Chondrocyte (in vitro differentiated cells): Measurements from ENCODE around the gene DDX53. TPM values are rescaled to one million over a fixed set of nuclear protein-coding genes. Genes with fewer than 3 reads are reported as not detected.

ENCODE experiments used
- DNase-seq: peaks from one replicate; pipeline ENCODE4 v3.0.0; 2021; ENCODE audit warnings: mixed read lengths, low spot score
- H3K27ac Mint-ChIP-seq: one replicate; pipeline ENCODE4 v1.8.0; 2021; ENCODE audit warnings: mild to moderate bottlenecking, moderate library complexity, mixed read lengths; ENCODE audit not compliant: unreplicated experiment
- H3K27me3 Mint-ChIP-seq: 2 replicates; pipeline ENCODE4 v1.8.0; 2021; ENCODE audit warnings: low read depth, mixed read lengths
- H3K36me3 Mint-ChIP-seq: 2 replicates; pipeline ENCODE4 v1.8.0; 2021; ENCODE audit warnings: low read depth, mixed read lengths
- H3K4me1 Mint-ChIP-seq: 2 replicates; pipeline ENCODE4 v1.8.0; 2021; ENCODE audit warnings: low read depth, mild to moderate bottlenecking, mixed read lengths
- H3K4me3 Mint-ChIP-seq: one replicate; pipeline ENCODE4 v1.8.0; 2021; ENCODE audit warnings: mild to moderate bottlenecking, moderate library complexity, mixed read lengths; ENCODE audit not compliant: unreplicated experiment
- H3K9me3 Mint-ChIP-seq: 2 replicates; pipeline ENCODE4 v1.8.0; 2021; ENCODE audit warnings: low read depth, mixed read lengths
- total RNA-seq: library from RNA; stranded (reverse); gene quantifications from 3 replicates; pipeline ENCODE4 v1.2.1, GENCODE V29; 2021
- TF ChIP-seq, protein P1 (sequence below): fragments of 200-600 bp; sonication (generic); IDR thresholded peaks from 2 replicates; pipeline ENCODE4 v1.5.0; 2021; ENCODE audit warnings: antibody characterized with exemption, mild to moderate bottlenecking, moderate library complexity

The DDX53 gene
- total RNA-seq, 1 donor from 2014 or later, result not detected

DNA sequence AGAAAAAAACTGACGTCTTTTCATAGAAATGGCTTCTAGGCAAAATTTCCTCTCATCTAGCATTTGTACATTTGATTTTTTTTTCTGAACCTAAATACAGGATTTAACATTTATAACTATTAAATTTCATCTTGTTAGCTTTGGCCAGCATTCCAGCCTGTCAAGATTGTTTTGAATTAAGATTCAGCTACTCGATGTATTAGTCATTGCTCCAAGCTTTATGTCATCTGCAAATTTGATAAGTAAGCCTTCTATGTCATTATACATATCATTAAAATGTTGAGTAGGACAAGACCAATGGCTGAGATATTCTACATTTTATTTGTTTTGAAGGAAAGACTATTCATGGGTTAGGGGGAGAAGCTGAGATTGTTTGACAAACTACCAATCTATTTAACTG lies 46.7 kb downstream of the DDX53 start:
- no peaks in the 10 kb centered on the region for H3K9me3 Mint-ChIP-seq

DNA sequence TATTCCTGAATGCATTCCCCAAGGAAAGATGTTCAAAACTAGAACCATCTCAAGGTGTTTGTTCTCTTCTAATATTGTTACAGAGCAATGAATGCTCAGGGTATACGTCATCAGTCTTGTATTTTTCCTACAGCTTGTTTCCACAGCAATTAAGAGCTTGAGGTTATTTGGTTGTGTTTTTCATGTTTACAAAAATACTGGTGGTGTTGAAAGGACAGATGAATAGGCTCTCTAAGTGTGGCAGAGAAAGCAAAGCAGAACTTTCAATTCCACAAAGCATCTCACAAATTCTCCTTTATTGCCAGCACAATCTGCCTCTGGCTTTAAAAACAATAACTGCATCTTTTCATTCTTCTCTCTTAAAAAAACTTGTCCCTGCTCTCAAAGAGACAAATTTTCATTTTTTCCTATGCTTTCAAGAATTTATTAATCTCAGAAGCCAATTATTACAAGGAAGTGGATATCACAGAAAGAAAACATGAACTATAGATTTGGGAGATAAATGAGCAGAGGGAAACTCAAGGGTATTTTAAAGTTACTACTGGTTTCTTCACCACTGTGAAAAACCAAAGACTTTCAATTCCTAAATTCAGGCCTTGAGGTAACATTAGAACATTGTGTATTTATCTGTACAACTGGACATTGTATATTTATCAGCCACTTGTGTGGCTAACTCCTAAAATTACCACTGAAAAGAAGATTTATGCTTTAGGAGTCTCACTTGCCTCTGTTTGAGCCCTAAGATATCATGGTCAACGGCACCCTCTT lies 49.2 kb downstream of the DDX53 start:
- Mint-ChIP-seq H3K27ac (no peak overlapping the region), H3K4me1 (peaks cover 9% of the 10 kb centered on the region), H3K27me3 (peaks cover 13% of the 10 kb centered on the region), H3K36me3 (no peaks in the 10 kb centered on the region), H3K9me3 (no peaks in the 10 kb centered on the region), H3K4me3 (no peak overlapping the region)
- DNase-seq, result no peak
- TF ChIP-seq, protein P1, sequence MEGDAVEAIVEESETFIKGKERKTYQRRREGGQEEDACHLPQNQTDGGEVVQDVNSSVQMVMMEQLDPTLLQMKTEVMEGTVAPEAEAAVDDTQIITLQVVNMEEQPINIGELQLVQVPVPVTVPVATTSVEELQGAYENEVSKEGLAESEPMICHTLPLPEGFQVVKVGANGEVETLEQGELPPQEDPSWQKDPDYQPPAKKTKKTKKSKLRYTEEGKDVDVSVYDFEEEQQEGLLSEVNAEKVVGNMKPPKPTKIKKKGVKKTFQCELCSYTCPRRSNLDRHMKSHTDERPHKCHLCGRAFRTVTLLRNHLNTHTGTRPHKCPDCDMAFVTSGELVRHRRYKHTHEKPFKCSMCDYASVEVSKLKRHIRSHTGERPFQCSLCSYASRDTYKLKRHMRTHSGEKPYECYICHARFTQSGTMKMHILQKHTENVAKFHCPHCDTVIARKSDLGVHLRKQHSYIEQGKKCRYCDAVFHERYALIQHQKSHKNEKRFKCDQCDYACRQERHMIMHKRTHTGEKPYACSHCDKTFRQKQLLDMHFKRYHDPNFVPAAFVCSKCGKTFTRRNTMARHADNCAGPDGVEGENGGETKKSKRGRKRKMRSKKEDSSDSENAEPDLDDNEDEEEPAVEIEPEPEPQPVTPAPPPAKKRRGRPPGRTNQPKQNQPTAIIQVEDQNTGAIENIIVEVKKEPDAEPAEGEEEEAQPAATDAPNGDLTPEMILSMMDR, result no peak

More for the DNA sequence above, 46.7 kb downstream of the DDX53 start:
- Mint-ChIP-seq H3K4me3 (no peak overlapping the region), H3K27ac (no peak overlapping the region), H3K27me3 (peaks cover 15% of the 10 kb centered on the region), H3K4me1 (peaks cover 9% of the 10 kb centered on the region), H3K36me3 (no peaks in the 10 kb centered on the region)
- no peak for DNase-seq
- TF ChIP-seq, protein P1, result no peak

DNA sequence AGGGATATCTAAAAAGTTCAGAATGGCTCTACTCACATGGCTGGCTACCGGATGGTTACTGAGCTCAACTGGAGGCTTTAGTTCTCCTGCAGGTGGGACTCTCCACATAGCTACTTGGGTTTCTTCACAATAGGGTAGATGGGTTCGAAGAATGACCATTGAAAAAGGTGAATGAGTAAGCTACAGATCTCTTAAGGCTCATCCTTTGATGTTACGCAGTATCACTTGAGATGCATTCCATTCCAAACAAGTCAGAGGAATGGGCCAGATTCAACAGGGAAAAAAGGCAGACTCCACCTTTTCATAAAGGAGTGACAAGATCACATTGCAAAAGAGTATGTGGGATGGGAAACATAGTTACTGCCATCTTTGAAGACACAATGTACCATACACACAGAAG lies 52.6 kb downstream of the DDX53 start:
- H3K27me3 Mint-ChIP-seq, result peaks cover 12% of the 10 kb centered on the region
- no peak overlapping the region for H3K4me3 Mint-ChIP-seq
- TF ChIP-seq, protein P1, result no peak
- no peaks in the 10 kb centered on the region for H3K4me1 Mint-ChIP-seq
- H3K36me3 Mint-ChIP-seq, result no peaks in the 10 kb centered on the region
- no peaks in the 10 kb centered on the region for H3K9me3 Mint-ChIP-seq
- DNase-seq, result no peak
- no peak overlapping the region for H3K27ac Mint-ChIP-seq
